HEK293T (cell line): ENCODE measurements around the gene MUC21.
"Not testable (repeated sequence)": the region's sequence is repeated elsewhere in the genome, so short reads cannot be mapped to it uniquely, and the experiment has no call there.

Experiments used
- CTCF ChIA-PET: fragments of 350-600 bp; formaldehyde crosslinking; extraction: SDS; loops from one replicate; lab custom pipeline; 2021; ENCODE audit warnings: antibody characterized with exemption, inconsistent platforms; lab: Yijun Ruan, JAX
- POLR2A ChIA-PET: fragments of 350-600 bp; formaldehyde crosslinking; extraction: SDS; loops from one replicate; lab custom pipeline; 2020; ENCODE audit warnings: antibody characterized with exemption, inconsistent platforms; lab: Yijun Ruan, JAX
- DNase-seq: peaks from one replicate; pipeline ENCODE4 v3.0.0; 2012; ENCODE audit warnings: mixed read lengths; ENCODE audit errors: extremely low spot score
- ARNT ChIP-seq: fragments of 450-650 bp; IDR thresholded peaks from 2 replicates; pipeline ENCODE4 v1.6.1; 2017; ENCODE audit warnings: mild to moderate bottlenecking
- BHLHE40 ChIP-seq: fragments of 450-650 bp; IDR thresholded peaks from 2 replicates; pipeline ENCODE4 v1.6.1; 2016; ENCODE audit warnings: mild to moderate bottlenecking, moderate library complexity, borderline replicate concordance
- CTBP1 ChIP-seq: fragments of 450-650 bp; IDR thresholded peaks from 2 replicates; pipeline ENCODE4 v1.6.1; 2016; ENCODE audit warnings: borderline replicate concordance
- ELF4 ChIP-seq: fragments of 450-650 bp; IDR thresholded peaks from 2 replicates; pipeline ENCODE4 v1.6.1; 2017; ENCODE audit warnings: antibody characterized with exemption
- FOXA1 ChIP-seq: fragments of 450-650 bp; IDR thresholded peaks from 2 replicates; pipeline ENCODE4 v1.6.1; 2016; ENCODE audit warnings: mild to moderate bottlenecking
- FOXK2 ChIP-seq: fragments of 450-650 bp; IDR thresholded peaks from 2 replicates; pipeline ENCODE4 v1.6.1; 2016; ENCODE audit warnings: mild to moderate bottlenecking
- FOXM1 ChIP-seq: fragments of 450-650 bp; IDR thresholded peaks from 2 replicates; pipeline ENCODE4 v1.6.1; 2017; ENCODE audit warnings: mild to moderate bottlenecking, borderline replicate concordance
- HDGF ChIP-seq: fragments of 450-650 bp; IDR thresholded peaks from 2 replicates; pipeline ENCODE4 v1.6.1; 2017; ENCODE audit warnings: antibody characterized with exemption, borderline replicate concordance
- L3MBTL2 ChIP-seq: fragments of 450-650 bp; conservative IDR thresholded peaks from 2 replicates; pipeline ENCODE4 v1.6.1; 2016; ENCODE audit warnings: mild to moderate bottlenecking
- LEF1 ChIP-seq: fragments of 450-650 bp; IDR thresholded peaks from 2 replicates; pipeline ENCODE4 v1.6.1; 2017; ENCODE audit warnings: mild to moderate bottlenecking, borderline replicate concordance
- NFRKB ChIP-seq: fragments of 450-650 bp; IDR thresholded peaks from 2 replicates; pipeline ENCODE4 v1.6.1; 2016; ENCODE audit warnings: mild to moderate bottlenecking, moderate library complexity
- SP1 ChIP-seq: fragments of 450-650 bp; IDR thresholded peaks from 2 replicates; pipeline ENCODE4 v1.6.1; 2017
- SUZ12 ChIP-seq: fragments of 450-650 bp; IDR thresholded peaks from 2 replicates; pipeline ENCODE4 v1.6.1; 2016; ENCODE audit warnings: mild to moderate bottlenecking
- TARDBP ChIP-seq: fragments of 450-650 bp; IDR thresholded peaks from 2 replicates; pipeline ENCODE4 v1.6.1; 2016
- ZNF384 ChIP-seq: fragments of 450-650 bp; IDR thresholded peaks from 2 replicates; pipeline ENCODE4 v1.6.1; 2016
- TF ChIP-seq, protein P1 (sequence below): fragments of 450-650 bp; IDR thresholded peaks from 2 replicates; pipeline ENCODE4 v1.6.1; 2016

Gene MUC21

DNA sequence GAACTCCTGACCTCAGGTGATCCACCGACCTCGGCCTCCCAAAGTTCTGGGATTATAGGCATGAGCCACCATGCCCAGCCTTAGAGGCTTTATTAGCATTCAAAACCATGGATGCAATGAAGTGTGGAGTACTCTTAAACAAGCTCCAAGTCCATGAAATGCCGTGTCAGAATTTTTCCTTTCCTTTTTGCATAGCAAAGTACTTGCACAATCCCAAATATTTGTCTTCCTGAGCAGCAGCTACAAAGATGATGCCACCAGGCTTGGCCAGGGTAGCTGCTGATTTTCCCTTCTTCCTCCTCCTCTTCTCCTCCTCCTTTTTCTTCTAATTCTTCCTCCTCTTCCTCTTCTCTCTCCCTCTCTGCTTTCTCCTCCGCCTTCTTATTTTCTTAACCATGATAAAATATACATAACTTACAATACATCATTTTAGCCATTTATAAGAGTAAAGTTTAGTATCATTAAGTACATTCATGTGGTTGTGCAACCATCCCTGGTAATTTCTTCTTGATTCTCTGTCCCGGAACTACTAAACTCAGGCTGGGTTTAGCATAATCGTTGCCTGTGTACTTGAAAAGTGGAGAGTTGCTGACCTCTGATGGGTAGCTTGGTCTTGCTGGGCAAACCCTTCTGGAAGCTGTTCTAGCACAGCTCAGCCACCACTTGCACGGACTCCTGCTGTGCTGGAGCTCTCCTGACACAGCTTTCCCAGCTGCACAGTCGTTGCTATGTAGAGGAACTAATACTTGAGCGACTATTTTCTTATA, 22.4 kb upstream of the MUC21 start:
- CTCF ChIA-PET, result interaction anchor here (0.6 kb wide), 1 partner anchor 126 kb away, joined by 3 read pairs; no protein-coding TSS in a partner anchor
- TF ChIP-seq BHLHE40, result no peak
- no peak for TF ChIP-seq FOXM1
- no peak for TF ChIP-seq SUZ12
- TF ChIP-seq, protein P1, sequence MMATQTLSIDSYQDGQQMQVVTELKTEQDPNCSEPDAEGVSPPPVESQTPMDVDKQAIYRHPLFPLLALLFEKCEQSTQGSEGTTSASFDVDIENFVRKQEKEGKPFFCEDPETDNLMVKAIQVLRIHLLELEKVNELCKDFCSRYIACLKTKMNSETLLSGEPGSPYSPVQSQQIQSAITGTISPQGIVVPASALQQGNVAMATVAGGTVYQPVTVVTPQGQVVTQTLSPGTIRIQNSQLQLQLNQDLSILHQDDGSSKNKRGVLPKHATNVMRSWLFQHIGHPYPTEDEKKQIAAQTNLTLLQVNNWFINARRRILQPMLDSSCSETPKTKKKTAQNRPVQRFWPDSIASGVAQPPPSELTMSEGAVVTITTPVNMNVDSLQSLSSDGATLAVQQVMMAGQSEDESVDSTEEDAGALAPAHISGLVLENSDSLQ, result no peak
- TF ChIP-seq CTBP1, result no peak
- no peak for TF ChIP-seq ELF4
- TF ChIP-seq SP1, result no peak
- TF ChIP-seq HDGF, result no peak
- no peak for TF ChIP-seq ZNF384
- no peak for TF ChIP-seq TARDBP
- no peak for TF ChIP-seq FOXA1
- no peak for TF ChIP-seq LEF1
- POLR2A ChIA-PET, result interaction anchor here (1.0 to 1.5 kb wide), 3 partner anchors 21 to 47 kb away, joined by 3 to 4 read pairs (median 3); partner anchors contain the start of gene VARS2
- peak; percentile 21 for DNase-seq

DNA sequence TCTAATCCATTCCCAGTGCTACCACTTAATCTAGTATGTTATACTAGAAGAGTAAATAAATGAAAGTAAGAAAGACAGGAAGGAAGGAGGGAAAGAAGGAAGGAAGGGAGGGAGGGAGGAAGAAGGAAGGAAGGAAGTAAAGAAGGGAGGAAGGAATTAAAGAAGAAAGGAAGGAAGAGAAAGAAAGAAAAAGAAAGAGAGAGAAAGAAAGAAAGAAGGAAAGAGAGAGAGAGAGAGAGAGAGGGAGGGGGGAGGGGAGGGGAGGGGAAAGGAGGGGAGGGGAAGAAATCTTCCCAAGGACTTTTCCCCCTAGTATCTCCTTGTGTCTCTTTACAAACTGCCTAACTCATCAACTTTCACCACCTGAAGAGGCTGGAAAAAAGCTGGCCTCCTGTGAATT, 20.8 kb upstream of the MUC21 start:
- CTCF ChIA-PET, result no interaction called here
- TF ChIP-seq ELF4, result no peak
- TF ChIP-seq NFRKB, result no peak
- no peak for TF ChIP-seq LEF1
- no peak for TF ChIP-seq CTBP1
- TF ChIP-seq SUZ12, result no peak
- no peak for TF ChIP-seq BHLHE40
- no peak for TF ChIP-seq SP1
- TF ChIP-seq ARNT, result no peak
- TF ChIP-seq FOXK2, result no peak
- no peak for TF ChIP-seq L3MBTL2
- no peak for TF ChIP-seq FOXM1
- TF ChIP-seq ZNF384, result no peak
- no peak for TF ChIP-seq HDGF
- no peak for TF ChIP-seq FOXA1
- TF ChIP-seq, protein P1, result no peak
- no peak for TF ChIP-seq TARDBP
- POLR2A ChIA-PET, result no interaction called here
- no peak for DNase-seq

DNA sequence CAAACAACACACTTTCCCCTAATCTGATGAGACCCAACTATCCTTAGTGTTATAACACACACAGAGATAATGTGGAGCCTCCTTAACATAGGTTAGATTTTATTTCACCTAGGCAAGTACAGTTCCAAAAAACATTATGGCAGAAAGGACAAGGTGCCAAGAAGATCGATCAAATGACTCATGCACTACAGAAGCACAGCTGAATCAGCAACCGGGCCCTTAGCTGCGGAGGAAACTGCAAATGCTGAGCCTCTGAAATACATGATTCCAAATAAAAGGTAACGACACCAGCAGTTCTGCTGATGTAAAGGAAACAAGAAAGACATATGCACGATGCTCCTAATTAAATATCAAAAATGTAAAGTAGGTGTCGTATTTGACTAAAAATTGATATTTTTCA, 19.9 kb upstream of the MUC21 start:
- DNase-seq, result no peak
- no peak for TF ChIP-seq ELF4
- CTCF ChIA-PET, result interaction anchor here (1.0 kb wide), 1 partner anchor 21 kb away, joined by 3 read pairs; no protein-coding TSS in a partner anchor
- POLR2A ChIA-PET, result no interaction called here

DNA sequence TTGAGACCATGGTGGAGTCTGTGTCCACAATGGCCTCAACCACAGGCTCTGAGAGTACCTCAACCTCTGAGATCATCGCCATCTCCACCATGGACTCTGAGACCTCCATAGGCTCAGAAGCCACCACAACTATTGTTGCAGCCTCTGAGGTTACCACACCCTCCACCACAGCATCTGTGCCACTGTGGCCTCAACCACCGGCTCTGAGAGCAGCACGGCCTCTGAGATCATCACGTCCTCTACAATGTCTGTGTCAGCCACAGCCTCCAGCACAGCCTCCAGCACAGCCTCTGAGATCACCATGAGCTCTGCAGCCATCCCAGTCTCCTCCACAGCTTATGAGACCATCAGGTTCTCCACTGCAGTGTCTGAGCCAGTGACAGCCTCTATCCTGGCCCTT, 19.4 kb upstream of the MUC21 start:
- no peak for TF ChIP-seq L3MBTL2
- no peak for TF ChIP-seq ELF4
- TF ChIP-seq FOXK2, result no peak
- TF ChIP-seq HDGF, result no peak
- no peak for TF ChIP-seq CTBP1
- no peak for TF ChIP-seq FOXA1
- TF ChIP-seq, protein P1, result no peak
- no peak for TF ChIP-seq TARDBP
- no peak for TF ChIP-seq ARNT
- no peak for TF ChIP-seq SUZ12
- no peak for TF ChIP-seq SP1
- CTCF ChIA-PET, result interaction anchor here (1.0 kb wide), 1 partner anchor 22 kb away, joined by 3 read pairs; no protein-coding TSS in a partner anchor
- no peak for DNase-seq
- POLR2A ChIA-PET, result no interaction called here

DNA sequence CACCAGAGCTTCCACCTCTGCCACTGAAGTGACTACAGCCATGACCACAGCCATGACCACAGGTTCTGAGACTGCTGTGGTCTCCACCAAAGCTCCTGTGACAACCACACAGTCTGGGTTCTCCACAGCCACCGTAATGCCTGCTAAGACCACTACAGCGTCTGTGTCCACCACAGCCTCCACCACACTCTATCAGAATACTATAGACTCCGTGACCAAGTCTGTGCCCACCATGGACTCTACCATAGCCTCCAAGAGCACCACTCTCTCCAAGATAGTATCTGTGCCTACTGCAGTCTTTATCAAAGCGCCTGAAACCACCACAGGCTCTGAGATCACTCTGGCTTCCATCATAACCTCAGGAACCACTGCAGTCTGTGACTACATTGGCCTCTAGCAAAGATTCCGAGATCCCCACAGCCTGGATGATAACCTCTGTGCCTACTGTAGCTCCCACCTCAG, 18.3 kb upstream of the MUC21 start:
- DNase-seq, result no peak
- ChIA-PET CTCF (no interaction called here), POLR2A (no interaction called here)
- TF ChIP-seq SUZ12 (no peak), TARDBP (no peak), ZNF384 (no peak), BHLHE40 (no peak), FOXA1 (no peak), L3MBTL2 (no peak), LEF1 (no peak), FOXM1 (no peak), SP1 (no peak), HDGF (no peak), NFRKB (no peak), FOXK2 (no peak), CTBP1 (no peak)
- TF ChIP-seq, protein P1, result no peak

DNA sequence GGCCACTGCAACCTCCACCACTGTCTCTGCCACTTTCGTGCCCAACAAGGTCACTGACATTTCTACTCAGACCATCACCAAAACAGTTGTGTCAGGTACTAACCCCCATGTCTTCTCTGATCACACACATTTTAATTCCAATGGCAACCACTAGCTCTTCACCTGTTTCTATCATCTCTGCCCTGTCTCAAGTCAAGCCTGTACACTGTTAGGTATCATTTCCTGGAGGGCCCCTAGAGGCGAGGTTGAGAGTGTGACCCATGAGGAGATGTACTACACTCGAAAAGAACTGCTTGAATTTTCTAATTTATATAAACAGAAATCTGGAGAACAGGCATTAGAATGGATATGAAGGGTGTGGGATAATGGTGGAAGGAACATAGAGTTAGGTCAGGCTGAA, 17.4 kb upstream of the MUC21 start:
- POLR2A ChIA-PET, result no interaction called here
- CTCF ChIA-PET, result no interaction called here
- TF ChIP-seq ARNT (no peak), CTBP1 (no peak), FOXA1 (no peak), BHLHE40 (no peak), ELF4 (no peak), SP1 (no peak), LEF1 (no peak), NFRKB (no peak), TARDBP (no peak), L3MBTL2 (no peak), SUZ12 (no peak), FOXM1 (no peak), FOXK2 (no peak), ZNF384 (no peak), HDGF (no peak)
- TF ChIP-seq, protein P1, result no peak
- no peak for DNase-seq

DNA sequence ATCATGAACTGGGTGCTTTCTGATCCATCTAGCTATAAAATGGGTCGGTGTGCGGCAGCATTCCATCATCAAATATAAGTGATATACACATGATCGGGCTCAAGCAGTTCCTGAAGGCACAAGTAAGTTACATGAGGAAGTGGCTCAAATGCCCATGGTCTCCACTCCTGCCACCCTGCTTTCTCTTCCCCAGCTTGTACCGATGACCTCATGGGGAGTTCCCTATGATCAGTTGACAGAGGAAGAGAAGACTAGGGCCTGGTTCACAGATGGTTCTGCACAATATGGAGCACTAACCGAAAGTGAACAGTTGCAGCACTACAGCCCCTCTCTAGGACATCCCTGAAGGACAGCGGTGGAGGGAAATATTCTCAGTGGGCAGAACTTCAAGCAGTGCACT, 14.3 kb upstream of the MUC21 start:
- DNase-seq, POLR2A ChIA-PET: not testable (repeated sequence)
- CTCF ChIA-PET, result interaction anchor here (1.1 kb wide), 2 partner anchors 13 to 54 kb away, joined by 3 read pairs; no protein-coding TSS in a partner anchor
